Posterior cingulate gyrus (tissue), 11 donors: ENCODE data around the gene PTPRA.

Experiments
- DNase-seq, 10 donors: peaks; one replicate each; pipeline versions ENCODE4 v3.0.0 to v3.0.0-alpha.2; 2020 to 2021; ENCODE audit warnings: mixed read lengths in 3 of 10
- intact Hi-C: fragments of 100-400 bp; cut with DNase I; formaldehyde crosslinking; loops from one replicate; pipeline ENCODE4 v1.15.1; 2023

The PTPRA gene

GRCh38 chr20:2918096-2919049, 45.1 kb downstream of the PTPRA start:
- intact Hi-C loops, result no loop called here

DNA sequence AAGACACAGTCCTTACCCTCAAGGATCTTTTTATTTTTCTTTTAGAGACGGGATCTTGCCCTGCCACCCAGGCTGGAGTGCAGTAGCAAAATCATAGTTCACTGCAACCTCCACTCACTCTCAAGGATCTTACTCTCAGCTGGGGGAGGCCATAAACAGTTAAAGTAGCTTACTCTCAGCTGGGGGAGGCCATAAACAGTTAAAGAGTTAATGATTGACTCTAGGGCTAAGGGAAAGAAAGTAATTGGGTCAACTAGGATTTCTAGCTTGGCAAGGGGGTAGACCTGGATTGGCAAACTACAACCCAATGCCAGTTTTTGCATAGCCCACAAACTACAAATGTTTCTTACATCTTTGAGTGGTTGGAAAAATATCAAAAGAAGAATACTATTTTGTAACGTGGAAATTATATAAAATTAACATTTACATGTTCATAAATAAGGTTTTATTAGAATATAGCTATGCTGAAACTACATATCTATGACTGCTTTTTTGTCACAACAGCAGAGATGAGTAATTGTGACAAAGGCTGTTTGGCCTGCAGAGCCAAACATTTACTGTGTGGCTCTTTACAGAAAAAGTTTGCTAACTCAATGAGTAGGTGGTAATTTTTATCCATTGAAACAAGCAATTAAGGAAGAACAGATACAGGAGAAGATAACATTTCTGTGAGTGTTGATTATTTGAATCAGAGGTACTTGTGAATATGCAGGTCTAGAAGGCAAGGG, 46.4 kb downstream of the PTPRA start:
- intact Hi-C loops, result no loop called here
- DNase-seq, result no peak

More at GRCh38 chr20:2918096-2919049, 45.1 kb downstream of the PTPRA start:
- DNase-seq, result no peak

DNA sequence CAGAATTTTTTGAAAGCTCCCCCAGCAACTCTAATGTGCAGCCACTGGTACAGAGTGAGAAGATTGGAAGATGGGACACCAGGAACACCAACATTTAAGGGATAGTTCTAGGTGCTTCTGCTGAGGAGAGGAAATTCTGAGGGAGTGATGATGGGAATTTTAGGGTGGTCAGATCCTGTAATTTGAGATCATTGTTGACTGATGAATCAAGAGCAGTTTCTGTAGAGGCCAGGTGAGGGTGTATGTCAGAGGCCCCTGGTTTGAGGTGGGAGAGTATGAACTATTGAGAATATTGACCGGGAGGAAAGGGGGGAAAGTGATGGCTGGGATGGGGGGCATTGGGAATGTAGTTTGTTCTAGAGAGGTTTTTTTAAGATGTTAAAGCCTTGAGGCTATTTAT, 47.2 kb downstream of the PTPRA start:
- intact Hi-C loops, result no loop called here
- DNase-seq, result no peak

GRCh38 chr20:2921506-2921905, 48.2 kb downstream of the PTPRA start:
- intact Hi-C loops, result no loop called here
- no peak for DNase-seq

GRCh38 chr20:2922957-2923356, 49.7 kb downstream of the PTPRA start:
- no peak for DNase-seq
- intact Hi-C loops, result no loop called here

DNA sequence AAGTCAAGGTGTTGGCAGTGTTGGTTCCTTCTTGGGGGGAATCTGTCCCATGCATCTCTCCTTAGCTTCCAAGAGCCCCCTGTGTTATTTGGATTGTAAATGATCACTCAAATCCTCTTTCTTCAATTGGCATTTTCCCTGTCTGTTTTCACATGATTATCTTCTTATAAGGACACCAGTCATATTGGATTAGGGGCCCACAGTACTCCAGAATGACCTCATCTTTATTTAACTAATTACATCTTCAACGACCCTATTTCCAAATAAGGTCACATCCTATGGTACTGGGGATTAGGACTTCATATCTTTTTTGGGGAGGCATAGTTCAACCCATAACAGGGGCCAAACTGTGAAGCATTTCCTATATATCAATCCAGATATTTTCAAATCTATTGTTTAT, 57.3 kb downstream of the PTPRA start:
- intact Hi-C loops, result no loop called here

DNA sequence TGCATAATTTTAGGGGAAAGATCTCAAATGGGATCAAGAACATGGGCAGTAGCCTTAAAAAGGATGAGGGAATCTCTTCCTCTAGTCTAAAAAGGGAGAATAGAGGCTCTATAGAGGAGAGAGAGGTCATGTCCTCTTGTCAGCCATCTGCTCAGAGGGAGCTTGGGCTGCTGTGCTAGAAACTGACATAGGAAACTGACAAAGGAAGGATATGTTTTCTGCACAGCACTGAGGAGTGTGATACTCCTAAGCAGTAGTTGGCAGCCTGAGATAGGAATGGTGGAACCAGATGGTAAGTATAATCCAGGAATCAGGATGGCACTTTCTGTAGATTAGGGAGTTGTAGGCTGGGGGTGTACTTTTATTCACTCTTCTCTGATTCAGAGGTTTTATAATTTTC, 59.2 kb downstream of the PTPRA start:
- intact Hi-C loops, result no loop called here

More for the DNA sequence above, 57.3 kb downstream of the PTPRA start:
- no peak for DNase-seq

DNA sequence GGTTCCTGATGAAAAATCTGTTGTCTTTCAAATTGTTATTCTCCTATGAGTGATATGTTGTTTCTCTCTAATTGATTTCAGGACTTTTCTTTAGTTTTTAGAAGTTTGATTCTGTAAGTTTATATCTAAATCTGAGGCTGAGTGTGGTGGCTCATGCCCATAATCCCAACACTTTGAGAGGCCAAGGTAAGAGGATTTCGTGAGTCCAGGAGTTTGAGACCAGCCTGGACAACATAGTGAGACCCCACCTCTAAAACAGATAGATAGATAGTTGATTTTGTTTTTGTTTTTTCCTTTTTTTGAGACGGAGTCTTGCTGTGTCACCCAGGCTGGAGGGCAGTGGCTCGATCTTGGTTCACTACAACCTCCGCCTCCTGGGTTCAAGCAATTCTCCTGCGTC, 64.6 kb downstream of the PTPRA start:
- intact Hi-C loops, result no loop called here
- no peak for DNase-seq

More for the DNA sequence above, 59.2 kb downstream of the PTPRA start:
- peak in 2 of 10 donors; percentile 16 to 22 for DNase-seq

DNA sequence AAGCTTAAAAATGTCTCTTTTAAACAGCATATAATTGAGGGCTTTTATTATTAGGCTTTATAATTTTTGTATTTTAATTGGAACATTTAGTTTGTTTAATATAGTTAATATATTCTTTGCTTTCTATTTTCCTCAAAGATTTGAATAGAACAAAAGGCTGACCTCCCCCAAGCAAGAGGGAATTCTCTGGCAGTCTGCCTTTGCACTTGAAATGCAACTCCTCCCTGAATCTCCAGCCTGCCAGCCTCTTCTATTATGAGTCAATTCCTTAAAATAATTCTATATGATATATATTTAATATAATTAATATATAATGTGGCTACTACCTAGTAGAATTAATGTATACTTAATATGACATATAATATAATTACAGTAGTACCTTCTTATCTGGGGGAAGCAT, 69.2 kb downstream of the PTPRA start:
- intact Hi-C loops, result loop anchor here (5.0 kb wide), 1 partner anchor 70 kb away; the partner anchor contains the start of gene PTPRA
- peak in 1 of 10 donors; percentile 16 for DNase-seq

- intact Hi-C loops, result no loop called here
- DNase-seq, result peak in 4 of 10 donors; percentile 28 to 50 (median 31)
These were observed 74.0 kb downstream of the PTPRA start for GRCh38 chr20:2946988-2947961.

GRCh38 chr20:2948968-2949367, 75.7 kb downstream of the PTPRA start:
- no peak for DNase-seq
- intact Hi-C loops, result no loop called here

GRCh38 chr20:2952766-2953165, 79.5 kb downstream of the PTPRA start:
- DNase-seq, result no peak
- intact Hi-C loops, result no loop called here

GRCh38 chr20:2955257-2955970, 82.1 kb downstream of the PTPRA start:
- peak in 1 of 10 donors; percentile 14 for DNase-seq
- intact Hi-C loops, result no loop called here

DNA sequence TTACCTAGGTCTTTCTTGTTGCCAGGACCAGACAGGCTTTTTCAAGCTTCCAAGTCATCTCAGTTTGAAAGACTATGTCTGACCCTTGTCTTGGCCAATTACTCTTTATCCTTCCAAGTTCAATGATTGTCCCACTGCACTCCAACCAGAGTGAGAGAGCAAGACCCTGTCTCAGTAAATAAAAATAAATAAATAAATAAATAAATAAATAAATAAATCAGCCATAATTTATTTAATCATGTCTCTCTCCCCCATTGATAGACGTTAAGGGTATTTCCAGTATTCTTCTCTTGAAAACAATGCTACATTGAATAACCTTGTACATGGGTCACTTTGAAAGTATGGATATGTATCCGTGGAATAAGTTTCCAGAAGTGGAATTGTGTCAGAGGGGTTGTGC, 83.2 kb downstream of the PTPRA start:
- intact Hi-C loops, result no loop called here
- DNase-seq, result no peak

- no peak for DNase-seq
- intact Hi-C loops, result no loop called here
These were observed 94.6 kb downstream of the PTPRA start for GRCh38 chr20:2967841-2968240.

DNA sequence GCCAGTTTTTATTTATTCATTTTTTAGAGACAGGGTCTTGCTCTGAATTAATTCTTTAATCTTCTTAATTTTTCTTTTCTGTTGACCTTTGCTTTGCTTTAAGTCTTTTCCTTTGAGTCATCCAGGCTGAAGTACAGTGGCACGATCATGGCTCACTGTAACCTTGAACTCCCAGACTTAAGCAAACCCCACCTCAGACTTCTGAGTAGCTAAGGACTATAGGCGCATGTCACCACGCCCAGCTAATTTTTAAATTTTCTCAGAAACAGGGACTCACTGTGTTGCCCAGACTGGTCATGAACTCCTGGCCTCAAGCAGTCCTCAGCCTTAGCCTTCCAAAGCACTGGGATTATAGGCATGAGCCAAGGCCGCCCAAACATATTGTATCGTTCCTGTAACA, 98.8 kb downstream of the PTPRA start:
- intact Hi-C loops, result no loop called here
- DNase-seq, result no peak

GRCh38 chr20:2973574-2973973, 100.3 kb downstream of the PTPRA start:
- intact Hi-C loops, result no loop called here
- no peak for DNase-seq

DNA sequence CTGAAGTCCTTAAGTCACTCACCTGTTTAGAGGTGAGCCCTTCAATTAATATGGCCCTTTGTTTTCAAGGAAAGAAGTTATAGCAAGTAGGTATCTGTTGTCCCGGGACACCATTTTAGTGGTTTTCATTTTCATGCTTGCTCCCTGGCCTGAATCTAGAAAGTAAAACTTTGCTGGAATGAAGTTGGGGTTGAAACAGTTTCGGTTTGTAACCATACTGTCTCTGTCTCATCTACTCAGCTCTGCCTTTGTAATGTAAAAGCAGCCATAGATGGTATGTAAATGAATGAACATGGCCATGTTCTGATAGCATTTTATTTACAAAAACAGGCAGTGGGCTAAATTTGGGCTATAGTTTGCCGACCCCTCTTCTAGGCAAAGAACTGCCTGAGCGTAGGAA, 105.2 kb downstream of the PTPRA start:
- intact Hi-C loops, result no loop called here
- no peak for DNase-seq

DNA sequence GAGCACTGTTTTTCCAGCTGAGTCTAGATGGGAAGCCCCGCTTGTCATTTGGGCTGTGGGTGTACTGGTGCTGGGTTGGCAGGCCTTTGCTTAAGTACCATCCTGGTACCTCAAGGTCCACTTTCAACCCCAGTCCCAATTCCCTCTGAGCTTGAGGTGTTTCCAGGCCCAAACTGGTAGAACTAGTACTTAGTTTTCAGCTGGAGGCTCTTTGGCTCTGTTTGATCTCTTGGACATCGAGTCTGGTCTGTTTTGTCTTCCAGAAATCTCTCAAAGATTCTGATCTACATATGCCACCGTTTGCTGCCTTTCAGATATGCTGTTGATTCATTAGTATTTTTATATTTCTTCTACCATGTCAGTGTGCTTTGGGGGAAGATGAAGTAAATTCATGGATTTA, 108.4 kb downstream of the PTPRA start:
- intact Hi-C loops, result no loop called here
- DNase-seq, result no peak

GRCh38 chr20:2983508-2983907, 110.2 kb downstream of the PTPRA start:
- no peak for DNase-seq
- intact Hi-C loops, result no loop called here
